ENCODE results near the gene AMBRA1.
A peak's percentile ranks its signal among the peaks of the same experiment; 100 is the strongest.

AMBRA1 gene

GRCh38 chr11:46392421-46393230 lies 201.2 kb downstream of the AMBRA1 start:
- FAIRE-seq: no peak

DNA sequence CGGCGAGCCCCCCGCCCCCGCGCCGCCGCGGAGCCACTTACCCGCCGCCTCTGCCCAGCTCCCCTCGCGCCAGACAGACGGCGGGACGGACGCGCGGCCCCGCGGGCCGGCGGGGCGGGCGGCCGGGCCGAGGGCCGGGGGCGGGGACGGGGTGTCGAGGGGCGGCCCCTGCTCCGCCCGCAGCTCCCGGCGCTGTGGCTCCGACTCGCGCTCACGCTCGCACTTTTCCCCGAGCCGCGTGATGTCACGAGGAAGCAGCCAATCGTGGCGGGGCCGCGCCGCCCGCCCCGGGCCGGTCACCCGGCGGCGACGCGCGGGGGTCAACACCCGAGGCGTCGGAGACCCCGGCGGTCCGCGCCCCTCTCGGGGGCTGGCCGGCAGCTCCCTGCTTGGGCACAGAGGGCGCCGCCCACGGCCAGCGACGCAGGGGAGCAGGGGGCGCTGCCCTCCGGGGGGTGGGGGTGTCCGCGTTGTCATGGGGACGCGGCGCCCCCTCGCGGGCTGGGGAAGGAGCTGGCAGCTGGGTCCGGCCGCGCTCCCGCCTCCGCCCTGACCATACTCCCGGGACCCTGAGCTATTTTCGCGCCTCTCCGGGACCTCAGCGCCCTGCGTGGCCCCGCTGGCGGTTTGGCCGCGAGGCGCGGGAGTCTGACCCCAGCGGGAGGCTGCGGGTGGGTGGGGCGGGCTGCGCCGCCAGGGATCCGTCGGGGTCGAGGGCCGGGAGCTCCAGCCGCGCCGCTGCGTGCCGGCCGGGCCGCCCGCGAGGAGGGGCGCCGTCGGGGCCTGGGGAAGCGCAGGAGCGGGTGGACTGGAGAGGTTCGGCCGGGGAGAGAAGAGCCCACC lies 202.0 kb downstream of the AMBRA1 start, which contains the start of gene CHRM4:
CHRM4 (minus strand) TSS at position 199 of the 843 bp plus-strand sequence. CDS start 5,219 bp downstream, outside the sequence.
- no peak for FAIRE-seq

- FAIRE-seq: no peak
Observed at GRCh38 chr11:46391186-46391577, 202.6 kb downstream of the AMBRA1 start.

- no peak for FAIRE-seq
Observed at GRCh38 chr11:46390331-46391171, 203.3 kb downstream of the AMBRA1 start.

DNA sequence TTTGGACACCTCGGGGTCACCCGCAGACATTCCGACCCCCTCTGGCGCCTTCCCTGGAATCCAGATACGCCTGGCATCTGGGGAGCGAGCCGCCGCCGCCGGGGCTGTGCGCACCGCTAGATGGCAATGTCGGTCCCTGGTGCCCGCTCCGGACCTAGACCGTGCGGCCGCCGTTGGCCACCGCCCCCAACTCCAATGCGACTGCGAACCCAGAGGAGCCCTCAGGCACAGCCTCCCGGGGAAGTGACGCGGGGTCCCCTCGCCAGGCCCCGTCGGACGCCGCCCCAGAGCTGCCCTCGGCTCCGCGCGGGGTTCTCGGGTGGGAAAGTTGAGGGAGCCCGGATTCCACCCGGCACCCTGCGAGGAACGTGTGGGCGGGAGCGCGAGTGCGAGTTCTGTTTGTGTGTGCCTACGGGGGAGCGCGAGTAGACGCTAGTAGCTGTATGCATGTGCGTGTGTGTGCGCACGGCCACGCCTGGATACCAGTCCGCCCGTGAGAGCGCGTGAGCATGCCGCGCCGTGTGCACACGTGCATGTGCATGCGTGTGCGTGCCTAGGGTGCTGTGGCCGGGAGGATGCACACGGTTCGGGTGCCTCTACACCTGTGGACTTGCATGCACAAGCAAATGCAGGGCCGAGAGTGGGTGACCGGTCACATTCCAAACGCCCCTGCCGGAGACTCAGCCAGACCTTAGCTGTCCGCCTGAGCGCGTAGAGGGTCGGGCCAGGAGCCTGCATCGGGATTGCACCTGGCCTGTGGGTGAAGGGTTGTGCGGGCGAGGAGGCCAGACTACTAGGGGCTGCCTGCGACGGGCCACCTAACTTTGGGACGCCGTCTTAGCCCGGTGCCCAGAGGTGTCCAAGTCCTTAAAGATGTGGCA lies 204.1 kb downstream of the AMBRA1 start:
- FAIRE-seq: no peak

GRCh38 chr11:46388619-46389449 lies 205.0 kb downstream of the AMBRA1 start:
- peak; percentile 15 for FAIRE-seq

GRCh38 chr11:46387919-46388618 lies 205.8 kb downstream of the AMBRA1 start:
- FAIRE-seq: no peak

DNA sequence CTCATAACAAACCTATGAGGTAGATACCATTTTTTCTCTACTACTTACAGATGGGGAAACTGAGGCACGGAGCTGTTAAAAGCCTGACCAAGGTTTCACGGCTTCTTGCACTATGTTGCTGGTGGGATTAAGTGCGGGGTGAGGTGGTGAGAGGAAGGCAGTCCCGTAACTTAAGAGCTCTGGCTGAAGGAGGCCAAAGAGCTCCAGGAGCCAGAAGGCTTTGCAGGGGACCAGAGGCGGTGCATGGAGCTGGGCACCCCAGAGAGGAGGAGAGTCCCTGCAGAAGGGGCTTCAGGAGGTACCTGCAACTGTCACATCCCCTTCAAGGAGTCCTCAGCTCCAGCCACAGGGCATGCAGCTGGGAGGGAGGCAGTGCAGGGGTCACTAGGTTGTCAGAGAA lies 206.4 kb downstream of the AMBRA1 start:
- FAIRE-seq: no peak

DNA sequence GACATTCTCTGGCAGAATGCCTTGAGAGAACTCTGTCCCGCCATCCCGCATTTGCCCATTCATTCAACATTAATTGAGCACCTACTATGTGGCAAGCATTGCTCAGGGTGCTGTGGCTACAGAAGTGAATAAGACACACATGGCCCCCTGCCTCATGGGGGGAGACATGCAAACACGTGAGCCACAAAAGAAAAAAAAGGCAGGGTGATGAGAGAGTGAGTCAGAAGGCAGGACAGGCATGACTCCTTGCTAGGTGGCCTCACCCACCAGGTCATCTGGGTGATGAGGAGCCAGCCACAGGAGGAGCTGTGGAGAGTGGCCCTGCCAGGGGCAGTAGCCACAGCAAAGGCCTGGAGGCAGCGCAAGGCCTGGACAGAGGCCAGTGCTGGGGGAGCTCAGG lies 207.1 kb downstream of the AMBRA1 start:
- no peak for FAIRE-seq

DNA sequence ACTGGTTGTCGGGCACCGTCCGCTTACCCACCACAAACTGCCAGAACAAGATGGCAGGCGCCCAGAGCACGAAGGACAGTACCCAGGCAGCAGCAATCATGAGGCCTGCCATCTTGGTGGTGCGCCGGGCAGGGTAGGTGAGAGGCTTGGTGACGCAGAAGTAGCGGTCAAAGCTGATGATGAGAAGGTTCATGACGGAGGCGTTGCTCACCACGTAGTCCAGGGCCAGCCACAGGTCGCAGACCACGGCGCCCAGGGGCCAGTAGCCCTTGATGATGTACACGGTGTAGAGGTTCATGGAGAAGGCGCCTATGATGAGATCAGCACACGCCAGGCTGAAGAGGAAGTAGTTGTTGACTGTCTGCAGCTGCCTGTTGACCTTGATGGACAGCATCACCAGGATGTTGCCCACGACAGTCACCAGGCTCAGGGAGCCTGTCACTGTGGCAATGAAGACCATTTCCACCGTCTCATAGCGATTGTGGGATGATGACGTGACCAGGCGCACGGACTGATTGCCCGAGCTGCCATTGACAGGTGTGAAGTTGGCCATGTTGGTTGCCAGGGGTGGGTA lies 207.7 kb downstream of the AMBRA1 start:
- FAIRE-seq: no peak

- no peak for FAIRE-seq
Observed at GRCh38 chr11:46385169-46386004, 208.4 kb downstream of the AMBRA1 start.

- FAIRE-seq: no peak
Observed at GRCh38 chr11:46383974-46384701, 209.7 kb downstream of the AMBRA1 start.

- FAIRE-seq: no peak
Observed at GRCh38 chr11:46383404-46383758, 210.4 kb downstream of the AMBRA1 start.

DNA sequence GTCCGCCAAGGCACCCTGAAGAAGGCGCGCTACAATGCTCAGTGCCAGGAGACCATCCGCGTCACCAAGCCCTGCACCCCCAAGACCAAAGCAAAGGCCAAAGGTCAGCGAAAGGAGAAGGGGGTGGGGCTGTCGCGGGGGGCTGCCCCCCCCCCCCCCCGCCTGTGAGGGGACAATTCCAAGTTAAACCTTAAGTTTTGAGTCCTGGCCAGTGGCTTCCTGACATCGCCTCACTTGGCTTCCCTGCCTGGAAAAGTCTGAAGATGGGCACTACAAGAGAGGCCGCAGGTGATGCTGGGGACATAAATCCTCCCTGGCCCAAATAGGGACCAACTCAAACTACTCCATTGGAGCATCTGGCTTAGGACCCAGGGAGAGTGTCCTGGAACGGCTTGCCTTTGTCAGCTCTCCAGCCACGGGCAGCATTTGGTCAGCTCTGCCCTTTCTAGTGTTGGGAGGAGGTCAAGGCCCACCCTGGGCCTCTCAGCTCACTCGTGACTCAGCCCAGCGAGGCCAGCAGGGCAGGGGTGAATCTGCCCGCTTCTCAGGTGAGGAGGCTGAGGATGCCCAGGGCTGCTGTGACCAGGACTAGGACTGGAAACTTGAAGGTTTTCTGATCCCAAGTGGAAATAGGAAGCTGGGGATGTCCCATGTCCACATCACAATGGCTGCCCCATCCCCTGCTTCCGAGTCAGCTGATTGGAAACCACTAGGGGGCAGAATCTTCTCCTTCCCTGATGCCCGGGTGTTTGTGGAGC lies 211.0 kb downstream of the AMBRA1 start:
- FAIRE-seq: peak; percentile 81

DNA sequence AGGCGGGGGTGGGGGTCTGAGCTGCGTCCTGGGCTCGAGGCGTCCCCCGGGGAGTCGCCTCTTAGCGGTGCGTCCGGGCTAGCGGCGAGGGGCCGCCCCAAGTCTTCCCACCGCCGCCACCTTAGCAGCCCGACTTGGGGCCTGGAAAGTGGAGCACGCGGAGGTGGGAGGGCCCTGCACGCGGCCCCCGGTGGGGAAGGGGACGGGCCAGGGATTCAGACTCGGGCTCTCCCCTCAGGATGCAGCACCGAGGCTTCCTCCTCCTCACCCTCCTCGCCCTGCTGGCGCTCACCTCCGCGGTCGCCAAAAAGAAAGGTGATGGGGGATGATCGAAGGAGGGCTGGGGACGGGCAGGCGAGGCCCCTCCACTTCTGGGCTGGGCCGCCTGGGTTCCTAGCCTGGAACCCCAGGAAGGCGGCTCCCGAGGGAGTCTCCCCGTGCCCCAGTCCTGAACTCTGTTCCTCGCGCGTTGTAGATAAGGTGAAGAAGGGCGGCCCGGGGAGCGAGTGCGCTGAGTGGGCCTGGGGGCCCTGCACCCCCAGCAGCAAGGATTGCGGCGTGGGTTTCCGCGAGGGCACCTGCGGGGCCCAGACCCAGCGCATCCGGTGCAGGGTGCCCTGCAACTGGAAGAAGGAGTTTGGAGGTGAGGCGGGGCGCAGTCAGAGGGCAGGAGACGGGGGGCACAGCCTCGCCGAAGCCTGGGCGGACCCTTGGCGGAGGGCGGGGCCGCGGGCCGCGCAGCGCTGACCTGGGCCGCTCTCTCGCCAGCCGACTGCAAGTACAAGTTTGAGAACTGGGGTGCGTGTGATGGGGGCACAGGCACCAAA lies 211.8 kb downstream of the AMBRA1 start:
- no peak for FAIRE-seq

DNA sequence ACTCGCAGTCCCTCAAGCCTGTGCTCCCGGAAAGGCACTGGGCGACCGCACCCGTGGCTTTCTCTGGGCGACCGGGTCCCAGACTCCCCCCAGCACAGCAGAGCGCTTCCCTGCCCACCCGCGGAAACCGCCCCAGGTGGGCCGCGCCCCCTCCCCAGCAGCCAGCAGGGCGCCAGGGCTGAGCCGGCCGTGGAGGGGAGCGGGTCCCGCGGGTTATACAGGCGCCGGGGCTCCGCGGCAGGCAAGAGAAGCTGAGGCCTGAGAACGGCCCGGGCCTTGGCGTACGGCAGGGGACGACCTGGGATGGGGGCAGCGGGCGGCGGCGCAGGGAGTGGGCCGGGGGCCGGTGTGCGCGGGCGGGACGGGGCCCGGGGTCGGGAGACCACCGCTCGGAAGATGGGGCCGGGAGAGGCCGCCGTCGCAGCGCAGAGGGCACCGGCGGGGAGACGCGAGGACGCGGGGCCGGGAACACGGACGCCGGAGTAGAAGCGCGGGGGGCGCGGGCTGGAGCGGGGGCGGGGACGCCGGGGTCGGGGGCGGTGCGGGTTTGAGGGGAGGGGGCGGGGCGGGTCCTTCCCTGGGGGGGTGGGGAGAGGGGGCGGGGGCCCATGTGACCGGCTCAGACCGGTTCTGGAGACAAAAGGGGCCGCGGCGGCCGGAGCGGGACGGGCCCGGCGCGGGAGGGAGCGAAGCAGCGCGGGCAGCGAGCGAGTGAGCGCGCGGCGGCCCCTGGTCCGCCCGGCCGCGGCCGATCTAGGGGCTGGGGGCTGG lies 212.6 kb downstream of the AMBRA1 start, which contains the start of gene MDK:
MDK (plus strand) TSS at position 622 of the 771 bp plus-strand sequence. CDS start 389 bp downstream, outside the sequence.
- FAIRE-seq: no peak

All from G401.6 (cell line).